Activated CD4-positive, alpha-beta memory T cell treated with anti-CD3 and anti-CD28 coated beads for 36 hours (primary cell): Measurements from ENCODE around the gene SDK1. TPM values are rescaled to one million over a fixed set of nuclear protein-coding genes. Genes with fewer than 3 reads are reported as not detected.
"Not testable (repeated sequence)": the region's sequence is repeated elsewhere in the genome, so short reads cannot be mapped to it uniquely, and the experiment has no call there.

Experiments used
- CTCF ChIA-PET: fragments of 350-600 bp; sonication (Branson Sonifier 250); formaldehyde crosslinking; loops from one replicate; lab custom pipeline; 2021; ENCODE audit warnings: antibody characterized with exemption, inconsistent platforms; lab: Charles Lee
- POLR2A ChIA-PET: fragments of 350-600 bp; sonication (Branson Sonifier 250); formaldehyde crosslinking; loops from one replicate; lab custom pipeline; 2021; ENCODE audit warnings: antibody characterized with exemption; lab: Charles Lee
- DNase-seq: peaks from one replicate; pipeline ENCODE4 v3.0.0-alpha.2; 2020
- H3K27ac Mint-ChIP-seq: one replicate; pipeline ENCODE4 v1.8.0; 2021; ENCODE audit warnings: mixed read lengths
- H3K27me3 Mint-ChIP-seq: one replicate; pipeline ENCODE4 v1.8.0; 2021; ENCODE audit warnings: mixed read lengths
- H3K36me3 Mint-ChIP-seq: one replicate; pipeline ENCODE4 v1.8.0; 2021; ENCODE audit warnings: mixed read lengths
- H3K4me1 Mint-ChIP-seq: one replicate; pipeline ENCODE4 v1.8.0; 2021; ENCODE audit warnings: low read depth, mixed read lengths
- H3K4me3 Mint-ChIP-seq: one replicate; pipeline ENCODE4 v1.8.0; 2021; ENCODE audit warnings: mild to moderate bottlenecking, mixed read lengths
- H3K9me3 Mint-ChIP-seq: one replicate; pipeline ENCODE4 v1.8.0; 2021; ENCODE audit warnings: mixed read lengths
- intact Hi-C: fragments of 100-400 bp; cut with micrococcal nuclease; formaldehyde crosslinking; loops from one replicate; pipeline ENCODE4 v1.15.1; 2023
- total RNA-seq, 2 experiments: library from RNA; stranded (reverse); gene quantifications; one replicate each; pipeline ENCODE4 v1.2.3, GENCODE V29; 2021

The SDK1 gene
- total RNA-seq, 2 experiments from 2014 or later: 0.14 to 0.24 TPM

DNA sequence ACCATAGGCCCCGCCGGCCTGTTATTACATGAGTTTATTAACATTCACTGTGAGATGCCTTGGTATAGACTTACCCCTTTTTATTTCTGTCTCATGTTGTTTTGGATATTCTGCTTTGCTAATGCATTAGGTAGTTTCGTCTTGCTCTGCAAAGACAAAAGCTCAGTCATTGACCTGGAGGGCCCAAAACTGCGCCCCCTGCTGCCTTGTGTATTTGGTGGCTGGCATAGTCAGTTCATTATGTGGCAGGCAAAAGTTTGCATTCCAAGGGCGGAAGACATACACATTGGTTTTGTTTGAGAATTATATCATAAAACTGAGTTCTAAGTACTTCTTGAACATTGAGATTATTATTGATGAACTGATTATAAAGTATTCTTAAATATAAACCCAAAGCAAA, 372.5 kb downstream of the SDK1 start:
- intact Hi-C loops: loop anchor here (1.0 to 5.0 kb wide), 2 partner anchors 211 to 373 kb away; no protein-coding TSS in a partner anchor
- CTCF ChIA-PET: interaction anchor here (0.9 to 3.9 kb wide), 8 partner anchors 10 to 808 kb away, joined by 3 to 30 read pairs (median 4); partner anchors contain the start of gene SDK1

DNA sequence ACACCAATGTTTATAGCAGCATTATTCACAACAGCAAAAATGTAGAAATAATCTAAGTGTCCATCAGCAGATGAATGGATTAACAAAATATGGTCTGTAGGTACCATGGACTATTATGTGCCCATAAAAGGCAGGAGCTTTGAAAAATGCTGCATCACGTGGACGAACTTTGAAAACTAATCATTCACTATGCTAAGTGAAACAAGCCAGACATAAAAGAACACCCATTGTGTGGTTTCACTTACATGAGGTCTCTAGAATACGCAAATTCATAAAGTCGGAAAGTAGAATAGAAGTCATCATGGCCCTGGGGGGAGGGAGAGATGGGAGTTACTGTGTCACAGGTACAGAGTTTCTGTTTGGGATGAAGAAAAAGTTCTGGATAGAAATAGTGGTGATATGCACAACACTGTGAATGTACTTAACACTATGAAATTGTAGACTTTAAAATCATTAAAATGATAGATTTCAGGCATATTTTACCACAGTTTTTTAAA, 377.3 kb downstream of the SDK1 start:
- DNase-seq: no peak
- Mint-ChIP-seq H3K4me3 (no peak overlapping the region), H3K9me3 (no peaks in the 10 kb centered on the region), H3K27me3 (peaks cover 6% of the 10 kb centered on the region), H3K36me3 (no peaks in the 10 kb centered on the region), H3K4me1 (no peaks in the 10 kb centered on the region), H3K27ac (no peak overlapping the region)
- ChIA-PET POLR2A (no interaction called here), CTCF (no interaction called here)
- intact Hi-C loops: no loop called here

More for the DNA sequence above, 372.5 kb downstream of the SDK1 start:
- H3K27me3 Mint-ChIP-seq: no peaks in the 10 kb centered on the region
- H3K4me1 Mint-ChIP-seq: no peaks in the 10 kb centered on the region
- H3K9me3 Mint-ChIP-seq: no peaks in the 10 kb centered on the region
- DNase-seq: peak; percentile 66
- no peaks in the 10 kb centered on the region for H3K36me3 Mint-ChIP-seq
- H3K4me3 Mint-ChIP-seq: no peak overlapping the region
- no peak overlapping the region for H3K27ac Mint-ChIP-seq
- POLR2A ChIA-PET: interaction anchor here (0.6 kb wide), 1 partner anchor 221 kb away, joined by 3 read pairs; no protein-coding TSS in a partner anchor

DNA sequence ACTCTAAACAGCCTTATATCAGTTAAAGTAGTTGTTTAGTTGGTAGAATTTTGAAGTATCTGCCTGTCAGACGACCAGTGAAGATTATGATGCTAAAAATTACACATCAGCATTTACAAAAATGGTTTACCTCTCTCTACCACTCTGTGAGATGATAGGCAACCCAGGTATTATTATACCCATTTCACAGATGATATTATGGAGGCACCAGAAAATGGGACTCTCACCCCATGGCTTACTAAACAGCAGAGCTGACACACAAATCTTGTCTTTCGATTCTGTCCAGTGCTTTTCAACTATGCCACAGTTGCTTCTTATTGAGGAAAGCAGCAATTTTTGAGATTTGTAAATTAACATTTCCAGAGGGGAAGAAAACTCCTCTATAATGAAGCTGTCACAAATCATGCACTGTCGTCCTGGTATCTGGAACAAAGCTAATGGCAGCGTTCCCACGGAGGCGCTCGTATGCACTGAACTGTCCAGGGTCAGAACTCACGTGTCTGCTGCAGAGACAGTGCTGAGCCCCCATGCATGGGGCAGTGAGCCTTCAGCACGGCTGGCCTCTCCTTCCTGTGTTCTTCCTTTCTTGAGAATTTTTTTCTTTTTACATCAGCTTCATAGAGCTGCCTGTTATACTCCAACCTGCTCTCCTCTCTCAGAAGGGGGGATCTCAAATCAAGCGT, 381.1 kb downstream of the SDK1 start:
- no peak overlapping the region for H3K27ac Mint-ChIP-seq
- H3K4me1 Mint-ChIP-seq: no peaks in the 10 kb centered on the region
- no peak overlapping the region for H3K4me3 Mint-ChIP-seq
- DNase-seq: no peak
- POLR2A ChIA-PET: no interaction called here
- no peaks in the 10 kb centered on the region for H3K9me3 Mint-ChIP-seq
- H3K36me3 Mint-ChIP-seq: no peaks in the 10 kb centered on the region
- intact Hi-C loops: no loop called here
- peaks cover 6% of the 10 kb centered on the region for H3K27me3 Mint-ChIP-seq
- CTCF ChIA-PET: no interaction called here

DNA sequence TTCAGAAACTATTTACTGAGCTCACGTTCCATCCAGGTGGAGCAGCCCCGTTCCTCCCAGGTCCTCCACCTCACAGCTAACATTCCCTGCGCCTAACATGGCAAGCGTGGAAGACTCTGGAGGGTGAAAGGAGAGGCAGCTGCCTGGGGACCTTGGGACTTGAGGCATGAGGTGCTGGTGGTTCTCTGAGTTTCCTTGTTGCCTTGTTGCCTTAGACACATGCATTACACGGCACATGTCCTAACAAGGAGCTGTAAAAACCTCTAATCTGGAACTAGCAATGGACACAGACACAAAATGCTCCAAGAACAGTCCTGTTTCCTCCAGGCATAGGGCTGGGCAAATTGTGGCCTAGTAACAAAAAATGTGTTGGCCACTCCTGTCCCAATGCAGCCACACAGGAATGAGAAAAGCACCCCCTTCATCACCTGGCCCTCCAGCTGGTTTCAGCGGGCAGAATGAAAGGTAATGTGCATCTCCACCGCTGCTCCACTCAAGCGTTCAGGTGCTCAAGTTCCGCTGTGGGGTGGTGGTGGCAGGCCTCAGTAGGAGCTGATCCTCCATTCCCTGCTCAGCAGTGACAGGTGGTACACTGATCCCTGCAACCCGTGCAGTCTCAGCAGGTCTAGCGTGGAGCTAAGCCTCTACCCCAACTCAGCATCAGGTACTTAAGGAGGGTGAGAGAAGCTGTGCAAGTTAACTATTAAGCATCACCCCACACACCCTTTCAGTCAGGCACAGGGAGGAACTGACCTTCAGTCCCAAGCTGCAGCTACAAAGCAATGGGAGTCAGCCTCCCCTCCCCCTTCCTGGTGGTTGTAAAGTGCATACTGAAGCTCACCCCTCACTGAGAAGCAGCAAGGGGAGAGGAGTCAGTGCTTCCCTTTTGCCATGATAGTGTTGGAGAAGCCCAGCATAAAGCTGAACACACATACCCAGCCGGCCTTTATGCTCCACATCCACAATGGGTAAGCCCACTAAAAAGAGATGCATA, 382.8 kb downstream of the SDK1 start:
- H3K36me3 Mint-ChIP-seq: no peaks in the 10 kb centered on the region
- H3K27ac Mint-ChIP-seq: no peak overlapping the region
- intact Hi-C loops: no loop called here
- no peak for DNase-seq
- ChIA-PET CTCF (interaction anchor here (0.9 kb wide), 2 partner anchors 9 to 20 kb away, joined by 3 to 4 read pairs; no protein-coding TSS in a partner anchor), POLR2A (no interaction called here)
- no peak overlapping the region for H3K4me3 Mint-ChIP-seq
- H3K27me3 Mint-ChIP-seq: peaks cover 6% of the 10 kb centered on the region
- H3K4me1 Mint-ChIP-seq: no peaks in the 10 kb centered on the region
- peaks cover 3% of the 10 kb centered on the region for H3K9me3 Mint-ChIP-seq

DNA sequence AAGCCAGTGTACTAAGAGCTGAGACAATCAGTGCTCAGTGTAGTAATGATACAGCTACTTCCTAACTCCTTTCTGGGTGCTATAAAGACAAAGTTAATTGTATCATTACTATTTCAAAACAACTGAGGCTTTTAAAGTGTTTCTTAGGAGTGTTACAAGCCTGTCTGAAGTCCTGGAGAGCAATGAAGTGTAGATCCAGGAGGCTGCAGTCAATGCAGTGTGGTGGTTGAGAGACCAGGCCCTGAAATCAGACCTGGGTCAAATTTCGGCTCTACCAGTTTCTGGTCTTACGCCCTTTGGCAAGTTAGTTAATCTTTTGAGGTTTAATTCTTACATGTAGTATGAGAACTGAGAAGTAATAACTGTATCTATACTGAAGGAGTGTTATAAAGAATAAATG, 387.0 kb downstream of the SDK1 start:
- DNase-seq: no peak
- intact Hi-C loops: no loop called here
- CTCF ChIA-PET: no interaction called here
- no peak overlapping the region for H3K4me3 Mint-ChIP-seq
- POLR2A ChIA-PET: no interaction called here
- H3K9me3 Mint-ChIP-seq: peaks cover 6% of the 10 kb centered on the region
- no peaks in the 10 kb centered on the region for H3K4me1 Mint-ChIP-seq
- no peak overlapping the region for H3K27ac Mint-ChIP-seq
- H3K27me3 Mint-ChIP-seq: no peaks in the 10 kb centered on the region
- H3K36me3 Mint-ChIP-seq: no peaks in the 10 kb centered on the region

DNA sequence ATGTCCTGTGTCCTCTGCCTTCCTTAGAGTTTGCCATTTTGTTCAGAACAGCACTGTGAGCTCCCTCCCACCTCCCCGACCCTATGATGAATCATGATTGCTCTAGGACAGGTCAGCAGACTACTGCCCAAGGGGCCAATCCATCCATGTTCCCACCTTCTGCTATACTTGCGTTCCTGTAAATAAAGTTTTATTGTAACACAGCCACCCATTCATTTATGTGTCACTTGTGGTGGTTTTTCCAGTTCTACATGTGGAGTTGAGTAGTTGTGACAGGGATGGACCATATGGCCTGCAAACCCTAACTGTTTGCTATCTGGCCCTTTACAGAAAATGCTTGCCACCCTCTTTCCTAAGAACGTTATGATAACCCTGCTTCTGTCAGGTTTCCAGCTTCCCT, 387.8 kb downstream of the SDK1 start:
- Mint-ChIP-seq H3K27me3 (no peaks in the 10 kb centered on the region), H3K27ac (no peak overlapping the region), H3K36me3 (no peaks in the 10 kb centered on the region), H3K4me1 (no peaks in the 10 kb centered on the region), H3K9me3 (peaks cover 6% of the 10 kb centered on the region), H3K4me3 (no peak overlapping the region)
- intact Hi-C loops: no loop called here
- ChIA-PET CTCF (no interaction called here), POLR2A (no interaction called here)
- no peak for DNase-seq

DNA sequence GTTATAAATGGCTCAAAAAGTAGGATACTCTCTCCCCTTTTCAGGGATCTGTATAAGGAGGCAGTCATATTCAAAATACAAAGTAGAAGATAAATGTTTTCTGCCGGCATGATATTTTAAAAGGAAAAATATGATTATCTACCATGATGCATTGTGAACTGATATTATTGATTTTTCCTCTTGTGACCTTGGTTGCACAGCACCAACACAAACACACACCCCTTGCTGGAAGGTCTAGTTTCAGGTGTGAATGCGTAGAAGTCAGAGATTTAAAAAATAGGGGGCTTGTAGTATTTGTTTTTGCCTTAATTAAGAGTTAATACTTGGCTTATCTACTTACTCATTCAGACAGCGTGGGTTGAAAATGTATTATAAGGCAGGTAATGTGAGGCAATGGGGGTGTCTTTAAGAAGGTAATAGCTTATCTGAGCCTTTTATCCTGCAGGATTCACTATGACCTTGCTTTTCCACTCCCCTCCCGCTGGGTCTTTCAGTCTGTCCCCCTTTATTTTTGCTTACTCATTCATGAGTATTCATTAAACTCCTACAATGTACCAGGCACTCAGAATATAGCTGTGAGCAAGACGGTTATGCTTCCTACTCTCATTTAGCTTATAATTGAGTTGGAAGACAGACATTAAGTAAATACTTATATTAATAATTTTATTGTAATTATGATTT, 390.6 kb downstream of the SDK1 start:
- DNase-seq: no peak
- Mint-ChIP-seq H3K36me3 (no peaks in the 10 kb centered on the region), H3K9me3 (peaks cover 6% of the 10 kb centered on the region), H3K27ac (no peak overlapping the region), H3K4me1 (no peaks in the 10 kb centered on the region), H3K27me3 (peaks cover 3% of the 10 kb centered on the region), H3K4me3 (no peak overlapping the region)
- POLR2A ChIA-PET: no interaction called here
- CTCF ChIA-PET: no interaction called here
- intact Hi-C loops: no loop called here

DNA sequence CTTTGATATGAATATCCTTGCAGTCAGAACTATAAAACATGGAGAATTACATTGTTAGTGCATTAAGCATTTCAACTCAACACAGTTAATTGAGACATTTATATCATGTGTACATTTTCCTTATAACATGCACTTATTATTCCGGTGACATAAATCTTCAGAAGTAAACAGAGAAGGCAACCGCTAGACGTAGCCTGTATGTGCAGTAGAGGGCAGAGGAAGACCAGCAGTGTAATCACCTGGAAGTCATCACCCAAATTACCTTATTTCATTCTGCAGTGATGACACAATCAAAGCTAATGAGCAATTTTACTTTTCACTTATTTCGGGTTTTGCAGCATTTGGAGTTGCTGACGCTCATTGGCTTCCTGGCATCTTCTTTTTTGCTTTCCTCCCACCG, 394.6 kb downstream of the SDK1 start:
- Mint-ChIP-seq H3K4me3 (no peak overlapping the region), H3K27me3 (peaks cover 3% of the 10 kb centered on the region), H3K9me3 (no peaks in the 10 kb centered on the region), H3K4me1 (peaks cover 10% of the 10 kb centered on the region), H3K36me3 (no peaks in the 10 kb centered on the region), H3K27ac (no peak overlapping the region)
- no peak for DNase-seq
- ChIA-PET POLR2A (no interaction called here), CTCF (no interaction called here)
- intact Hi-C loops: no loop called here

DNA sequence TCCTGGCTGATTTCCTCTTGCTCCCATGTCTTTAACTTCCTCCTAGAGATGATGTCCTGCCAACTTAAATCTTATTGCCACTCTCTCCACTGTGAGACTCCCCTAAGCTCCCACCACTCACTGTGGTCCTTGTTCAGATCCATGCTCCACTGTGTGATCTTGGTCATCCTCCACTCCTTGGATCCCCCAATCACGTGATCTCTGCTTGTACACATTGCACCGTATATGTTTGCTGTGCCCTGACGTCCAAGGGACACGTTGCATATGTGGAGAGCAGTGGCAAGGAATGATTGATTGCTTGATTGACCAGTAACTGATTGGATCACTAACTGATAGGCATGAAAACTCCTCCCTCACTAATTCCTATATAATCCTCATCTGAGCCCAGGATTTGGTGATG, 395.1 kb downstream of the SDK1 start:
- Mint-ChIP-seq H3K4me1 (peaks cover 10% of the 10 kb centered on the region), H3K4me3 (no peak overlapping the region), H3K36me3 (no peaks in the 10 kb centered on the region), H3K27me3 (peaks cover 3% of the 10 kb centered on the region), H3K27ac (no peak overlapping the region), H3K9me3 (no peaks in the 10 kb centered on the region)
- intact Hi-C loops: no loop called here
- POLR2A ChIA-PET: no interaction called here
- no peak for DNase-seq
- CTCF ChIA-PET: no interaction called here

DNA sequence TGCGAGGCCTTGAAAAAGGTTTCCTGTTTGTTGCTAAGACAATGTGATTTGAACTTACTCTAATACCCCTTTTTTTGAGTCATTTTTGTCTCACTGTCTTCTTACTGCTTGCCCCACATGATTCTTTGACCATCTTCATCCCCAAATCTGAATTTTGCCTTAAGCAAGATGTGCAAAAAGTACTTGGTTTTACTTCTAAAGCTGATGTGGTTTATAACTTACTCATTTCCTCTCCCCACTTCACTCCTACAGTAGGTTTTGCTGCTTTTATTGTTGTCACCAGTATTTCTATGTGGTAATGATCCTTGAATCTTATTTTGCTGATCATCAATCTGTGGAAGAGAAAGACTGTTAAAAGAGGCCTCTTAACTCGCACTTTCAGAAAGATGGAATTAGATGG, 396.4 kb downstream of the SDK1 start:
- Mint-ChIP-seq H3K27ac (no peak overlapping the region), H3K27me3 (peaks cover 3% of the 10 kb centered on the region), H3K36me3 (no peaks in the 10 kb centered on the region), H3K4me3 (no peak overlapping the region), H3K9me3 (no peaks in the 10 kb centered on the region), H3K4me1 (peaks cover 10% of the 10 kb centered on the region)
- ChIA-PET CTCF (interaction anchor here (0.7 kb wide), 1 partner anchor 735 kb away, joined by 3 read pairs; no protein-coding TSS in a partner anchor), POLR2A (no interaction called here)
- intact Hi-C loops: no loop called here
- no peak for DNase-seq

DNA sequence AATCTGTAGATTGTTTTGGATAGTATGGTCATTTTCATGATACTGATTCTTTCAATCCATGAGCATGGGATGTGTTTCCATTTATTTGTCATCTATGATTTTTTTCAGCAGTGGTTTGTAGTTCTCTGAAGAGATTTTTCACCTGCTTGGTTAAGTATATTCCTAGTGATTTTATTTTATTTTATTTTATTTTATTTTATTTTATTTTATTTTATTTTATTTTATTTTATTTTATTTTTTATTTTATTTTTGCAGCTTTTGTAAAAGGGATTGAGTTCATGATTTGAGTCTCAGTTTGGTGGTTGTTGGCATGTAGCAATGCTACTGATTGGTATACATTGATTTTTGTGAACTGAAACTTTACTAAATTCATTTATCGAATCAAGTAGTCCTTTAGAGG, 404.2 kb downstream of the SDK1 start:
- H3K27ac Mint-ChIP-seq: no peak overlapping the region
- ChIA-PET POLR2A (no interaction called here), CTCF (no interaction called here)
- H3K27me3 Mint-ChIP-seq: peaks cover 11% of the 10 kb centered on the region
- H3K9me3 Mint-ChIP-seq: peaks cover 13% of the 10 kb centered on the region
- intact Hi-C loops: no loop called here
- no peak for DNase-seq
- H3K36me3 Mint-ChIP-seq: no peaks in the 10 kb centered on the region
- no peaks in the 10 kb centered on the region for H3K4me1 Mint-ChIP-seq
- H3K4me3 Mint-ChIP-seq: no peak overlapping the region

DNA sequence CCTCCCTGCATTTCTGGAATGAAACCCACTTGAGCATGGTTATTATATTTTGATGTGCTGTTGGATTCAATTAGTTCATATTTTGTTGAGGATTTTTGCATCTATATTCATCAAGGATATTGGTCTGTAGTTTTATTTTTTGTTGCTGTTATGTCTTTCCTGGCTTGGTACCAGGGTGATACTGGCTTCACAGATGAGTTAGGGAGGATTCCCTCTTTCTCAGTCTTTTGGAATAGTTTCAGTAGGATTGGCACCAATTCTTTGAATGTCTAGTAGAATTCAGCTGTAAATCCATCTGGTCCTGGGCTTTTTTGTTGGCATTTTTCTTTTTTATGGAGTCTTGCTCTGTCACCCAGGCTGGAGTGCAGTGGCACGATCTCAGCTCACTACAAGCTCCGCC, 405.0 kb downstream of the SDK1 start:
- Mint-ChIP-seq H3K9me3 (peaks cover 13% of the 10 kb centered on the region), H3K27me3 (peaks cover 11% of the 10 kb centered on the region)
- H3K27ac Mint-ChIP-seq, CTCF ChIA-PET, H3K4me1 Mint-ChIP-seq, H3K36me3 Mint-ChIP-seq, H3K4me3 Mint-ChIP-seq, DNase-seq, intact Hi-C loops, POLR2A ChIA-PET: not testable (repeated sequence)
